GM19239 (cell line): Measurements from ENCODE around the gene NOXA1.

Experiments
- DNase-seq: peaks from one replicate; pipeline ENCODE4 v3.0.0; 2011; ENCODE audit warnings: low spot score; ENCODE audit not compliant: insufficient read length
- FAIRE-seq: peaks from 2 replicates; lab custom pipeline; 2011; peaks lifted over from hg19 to GRCh38; lab: Jason Lieb, UNC

Gene NOXA1

GRCh38 chr9:137421838-137422603, 1.2 kb upstream of the NOXA1 start:
- DNase-seq (no peak), FAIRE-seq (peak; percentile 76)

GRCh38 chr9:137423514-137424291, 510 bp downstream of the NOXA1 start:
- no peak for FAIRE-seq
- DNase-seq, result no peak

- DNase-seq (no peak), FAIRE-seq (no peak)
Measured at GRCh38 chr9:137426018-137426681, 3.0 kb downstream of the NOXA1 start.

GRCh38 chr9:137427454-137428310, 4.5 kb downstream of the NOXA1 start:
- FAIRE-seq (no peak), DNase-seq (no peak)

- DNase-seq (no peak), FAIRE-seq (no peak)
Measured at GRCh38 chr9:137428311-137428630, 5.1 kb downstream of the NOXA1 start.

- DNase-seq (no peak), FAIRE-seq (no peak)
Measured at GRCh38 chr9:137428841-137429545, 5.8 kb downstream of the NOXA1 start.

- FAIRE-seq, result no peak
Measured at GRCh38 chr9:137429546-137429890, 6.3 kb downstream of the NOXA1 start.

GRCh38 chr9:137429974-137430722, 7.0 kb downstream of the NOXA1 start:
- DNase-seq (peak; percentile 72), FAIRE-seq (no peak)

More at GRCh38 chr9:137429546-137429890, 6.3 kb downstream of the NOXA1 start:
- no peak for DNase-seq

- FAIRE-seq (no peak), DNase-seq (no peak)
Measured at GRCh38 chr9:137430723-137431415, 7.7 kb downstream of the NOXA1 start.

GRCh38 chr9:137431416-137431931, 8.3 kb downstream of the NOXA1 start:
- DNase-seq (no peak), FAIRE-seq (no peak)

- DNase-seq, result no peak
- no peak for FAIRE-seq
Measured at GRCh38 chr9:137432687-137433348, 9.6 kb downstream of the NOXA1 start.

GRCh38 chr9:137433349-137433915, 10.2 kb downstream of the NOXA1 start:
- DNase-seq (no peak), FAIRE-seq (no peak)

- no peak for DNase-seq
- FAIRE-seq, result no peak
Measured at GRCh38 chr9:137433916-137434431, 10.8 kb downstream of the NOXA1 start.

- FAIRE-seq (no peak), DNase-seq (no peak)
Measured at GRCh38 chr9:137434498-137435380, 11.5 kb downstream of the NOXA1 start.

GRCh38 chr9:137435381-137435891, 12.2 kb downstream of the NOXA1 start:
- FAIRE-seq, result no peak
- DNase-seq, result no peak
